Testis (tissue), 3 donors: ENCODE results near the gene PHLPP2. TPM values are rescaled to one million over a fixed set of nuclear protein-coding genes. Genes with fewer than 3 reads are reported as not detected.
A peak's percentile ranks its signal among the peaks of the same experiment; 100 is the strongest.

Source experiments
- DNase-seq: peaks from one replicate; pipeline ENCODE4 v3.0.0-alpha.2; 2019
- H3K27ac ChIP-seq, 2 donors: fragments of 200-600 bp; sonication (generic); one replicate each; pipeline ENCODE4 v1.5.1; 2019
- H3K27me3 ChIP-seq: fragments of 200-600 bp; sonication (generic); one replicate; pipeline ENCODE4 v1.5.1; 2019
- H3K36me3 ChIP-seq: fragments of 200-600 bp; sonication (generic); one replicate; pipeline ENCODE4 v1.5.1; 2017; ENCODE audit warnings: low read depth; ENCODE audit errors: missing control alignments
- H3K4me1 ChIP-seq: fragments of 200-600 bp; sonication (generic); one replicate; pipeline ENCODE4 v1.5.1; 2019
- H3K4me3 ChIP-seq, 2 donors: fragments of 200-600 bp; sonication (generic); one replicate each; pipeline ENCODE4 v1.5.1; 2017 to 2019
- H3K9me3 ChIP-seq: fragments of 200-600 bp; sonication (generic); one replicate; pipeline ENCODE4 v1.5.1; 2017
- POLR2A ChIP-seq: fragments of 450-650 bp; IDR thresholded peaks from one replicate; pipeline ENCODE4 v1.6.1; 2017; ENCODE audit warnings: antibody characterized with exemption, mild to moderate bottlenecking, moderate library complexity
- WGBS, 2 donors: methylation state at CpG; one replicate each; pipeline ENCODE4 v1.1.5; 2018; 5-methylcytosine and 5-hydroxymethylcytosine counted together
- intact Hi-C: fragments of 100-400 bp; cut with DNase I; formaldehyde crosslinking; loops from one replicate; pipeline ENCODE4 v1.15.1; 2023; ENCODE audit warnings: low total_unique reads
- polyA plus RNA-seq: library from polyadenylated mRNA; stranded (reverse); fragments of 350-450 nt; fragmentation: Illumina TruSeq; extraction: RNeasy Lipid Tissue Mini Kit (QIAGEN cat#74804); gene quantifications from one replicate; pipeline ENCODE4 v1.2.3, GENCODE V29; 2014; ENCODE audit warnings: low read depth, low replicate concordance; ENCODE audit not compliant: insufficient read depth
- total RNA-seq, 2 donors: library from RNA; depleted of rRNA; stranded (reverse); fragments of >200 nt; gene quantifications; one replicate each; pipeline ENCODE4 v1.2.3, GENCODE V29; 2016
- TF ChIP-seq, protein P1 (sequence below), 3 experiments: fragments of 450-650 bp in 2 of 3; fragments of 200-600 bp in 1 of 3; sonication (generic) in 1 of 3; IDR thresholded peaks; one replicate each; pipeline ENCODE4 v1.5.1; 2016 to 2019; ENCODE audit warnings: antibody characterized with exemption in 3 of 3, mild to moderate bottlenecking in 2 of 3, moderate library complexity in 1 of 3

Gene PHLPP2
- total and polyA plus RNA-seq, 3 donors from 2014 or later: 27.2 to 46.3 (median 43.3) TPM

DNA sequence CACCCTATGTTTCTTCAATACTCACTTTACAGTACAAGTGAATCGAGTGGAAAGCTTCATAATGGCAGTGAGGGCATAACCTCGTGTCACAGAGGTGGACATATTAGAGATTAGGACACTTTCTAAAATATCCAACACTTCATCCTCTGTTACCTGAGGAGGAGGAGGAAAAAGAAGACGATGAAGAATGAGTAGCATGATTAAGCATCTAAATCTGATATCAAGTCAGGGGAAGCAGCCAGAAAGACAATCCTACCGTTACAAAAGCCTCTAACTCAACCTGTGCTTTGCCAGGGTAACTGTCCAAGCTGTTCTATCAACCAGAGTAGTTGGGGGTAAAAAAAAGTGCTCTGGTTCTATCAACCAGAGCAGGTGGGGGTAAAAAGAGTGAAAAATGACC lies 23.7 kb upstream of the PHLPP2 start:
- intact Hi-C loops: no loop called here
- Histone ChIP-seq H3K27ac (no peak overlapping the region), H3K4me3 (no peak overlapping the region), H3K36me3 (no peaks in the 10 kb centered on the region), H3K27me3 (no peaks in the 10 kb centered on the region), H3K9me3 (no peaks in the 10 kb centered on the region), H3K4me1 (no peaks in the 10 kb centered on the region)
- whole genome bisulfite sequencing, 2 donors: 63 to 72% methylated on average over 4 of the region's 4 CpGs
- no peak for TF ChIP-seq POLR2A
- TF ChIP-seq, protein P1, sequence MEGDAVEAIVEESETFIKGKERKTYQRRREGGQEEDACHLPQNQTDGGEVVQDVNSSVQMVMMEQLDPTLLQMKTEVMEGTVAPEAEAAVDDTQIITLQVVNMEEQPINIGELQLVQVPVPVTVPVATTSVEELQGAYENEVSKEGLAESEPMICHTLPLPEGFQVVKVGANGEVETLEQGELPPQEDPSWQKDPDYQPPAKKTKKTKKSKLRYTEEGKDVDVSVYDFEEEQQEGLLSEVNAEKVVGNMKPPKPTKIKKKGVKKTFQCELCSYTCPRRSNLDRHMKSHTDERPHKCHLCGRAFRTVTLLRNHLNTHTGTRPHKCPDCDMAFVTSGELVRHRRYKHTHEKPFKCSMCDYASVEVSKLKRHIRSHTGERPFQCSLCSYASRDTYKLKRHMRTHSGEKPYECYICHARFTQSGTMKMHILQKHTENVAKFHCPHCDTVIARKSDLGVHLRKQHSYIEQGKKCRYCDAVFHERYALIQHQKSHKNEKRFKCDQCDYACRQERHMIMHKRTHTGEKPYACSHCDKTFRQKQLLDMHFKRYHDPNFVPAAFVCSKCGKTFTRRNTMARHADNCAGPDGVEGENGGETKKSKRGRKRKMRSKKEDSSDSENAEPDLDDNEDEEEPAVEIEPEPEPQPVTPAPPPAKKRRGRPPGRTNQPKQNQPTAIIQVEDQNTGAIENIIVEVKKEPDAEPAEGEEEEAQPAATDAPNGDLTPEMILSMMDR (IDR thresholded peaks at IDR 0.05): no peak
- no peak for DNase-seq

DNA sequence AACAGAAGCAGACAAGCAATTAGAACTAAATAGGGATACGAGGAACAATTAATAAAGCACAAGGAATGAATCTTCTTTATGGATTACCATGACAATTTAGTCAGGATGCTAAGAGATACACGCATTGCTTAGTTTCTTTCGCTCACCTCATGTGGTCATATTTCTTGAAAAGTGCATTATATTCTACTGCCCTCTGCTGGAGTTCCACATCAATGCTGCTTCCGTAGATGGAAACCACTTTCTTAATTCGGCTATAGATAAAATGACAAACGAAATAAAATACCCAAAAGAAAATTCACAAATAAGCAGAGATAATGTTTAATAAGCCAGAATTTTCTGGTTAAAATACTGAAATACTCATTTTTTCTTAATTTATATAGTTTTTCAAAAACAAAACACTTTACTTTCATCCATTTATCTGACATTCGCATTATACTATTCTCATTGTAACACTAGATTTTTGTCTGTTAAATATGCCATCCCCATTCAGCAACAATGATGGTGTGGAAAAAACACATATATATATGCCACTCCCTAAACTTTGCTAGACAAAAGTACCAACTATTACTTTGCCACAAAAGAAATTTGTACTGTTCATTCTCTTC lies 22.0 kb upstream of the PHLPP2 start:
- TF ChIP-seq, protein P1 (IDR thresholded peaks at IDR 0.05): peak; percentile 32 to 74 (median 65)
- TF ChIP-seq POLR2A: no peak
- WGBS, 2 donors: 62 to 69% methylated on average over 7 of the region's 7 CpGs
- DNase-seq: no peak
- H3K4me1 ChIP-seq: no peaks in the 10 kb centered on the region
- no peaks in the 10 kb centered on the region for H3K36me3 ChIP-seq
- H3K27ac ChIP-seq: no peak overlapping the region
- intact Hi-C loops: no loop called here
- H3K4me3 ChIP-seq: no peak overlapping the region
- no peaks in the 10 kb centered on the region for H3K27me3 ChIP-seq
- no peaks in the 10 kb centered on the region for H3K9me3 ChIP-seq

DNA sequence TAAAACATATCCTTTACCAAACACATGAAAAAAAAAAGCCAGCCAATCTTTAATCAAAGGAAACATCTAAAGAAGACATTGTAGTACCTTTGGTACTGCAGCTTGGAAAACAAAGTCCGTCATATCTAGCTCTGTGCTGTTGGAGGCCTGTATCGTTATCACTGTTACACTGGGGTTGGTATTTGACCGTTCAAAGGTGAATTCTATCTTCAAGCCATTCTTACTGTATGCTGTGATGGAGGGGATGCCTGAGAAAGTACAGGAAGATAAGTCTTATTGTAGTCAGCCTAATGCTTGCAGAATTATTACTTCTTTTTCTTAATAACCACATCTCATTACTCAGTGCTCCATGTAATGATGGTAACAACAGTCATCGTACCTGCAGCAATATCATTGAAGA lies 14.4 kb upstream of the PHLPP2 start:
- H3K36me3 ChIP-seq: no peaks in the 10 kb centered on the region
- WGBS, 2 donors: 89 to 93% methylated on average over 4 of the region's 4 CpGs

DNA sequence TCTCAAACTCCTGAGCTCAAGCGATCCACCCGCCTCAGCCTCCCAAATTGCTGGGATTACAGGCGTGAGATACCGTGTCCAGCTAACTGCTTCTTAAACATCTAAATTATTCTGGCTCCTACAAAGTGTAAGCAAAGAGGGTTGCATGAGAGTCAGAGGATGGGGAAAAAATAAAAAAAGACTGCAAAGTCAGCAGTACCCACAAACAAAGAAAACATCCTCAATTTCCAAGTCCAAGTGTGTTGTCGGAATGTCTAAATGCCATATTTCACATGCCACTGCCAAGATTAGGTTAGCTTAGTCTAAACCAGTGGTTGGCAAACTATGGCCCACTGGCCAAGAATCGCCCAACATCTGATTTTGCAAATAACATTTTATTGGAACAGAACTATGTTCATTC lies 13.0 kb upstream of the PHLPP2 start:
- no peaks in the 10 kb centered on the region for H3K27me3 ChIP-seq
- TF ChIP-seq POLR2A: no peak
- TF ChIP-seq, protein P1 (IDR thresholded peaks at IDR 0.05): no peak
- H3K4me1 ChIP-seq: no peaks in the 10 kb centered on the region
- intact Hi-C loops: no loop called here
- no peak for DNase-seq
- H3K9me3 ChIP-seq: no peaks in the 10 kb centered on the region
- no peak overlapping the region for H3K4me3 ChIP-seq
- no peak overlapping the region for H3K27ac ChIP-seq
- WGBS, 2 donors: 98 to 99% methylated on average over 6 of the region's 6 CpGs
- H3K36me3 ChIP-seq: no peaks in the 10 kb centered on the region

More for the DNA sequence above, 14.4 kb upstream of the PHLPP2 start:
- Histone ChIP-seq H3K4me1 (no peaks in the 10 kb centered on the region), H3K27me3 (no peaks in the 10 kb centered on the region), H3K9me3 (no peaks in the 10 kb centered on the region), H3K27ac (no peak overlapping the region), H3K4me3 (no peak overlapping the region)
- intact Hi-C loops: no loop called here
- no peak for DNase-seq
- no peak for TF ChIP-seq POLR2A
- TF ChIP-seq, protein P1 (IDR thresholded peaks at IDR 0.05): no peak

DNA sequence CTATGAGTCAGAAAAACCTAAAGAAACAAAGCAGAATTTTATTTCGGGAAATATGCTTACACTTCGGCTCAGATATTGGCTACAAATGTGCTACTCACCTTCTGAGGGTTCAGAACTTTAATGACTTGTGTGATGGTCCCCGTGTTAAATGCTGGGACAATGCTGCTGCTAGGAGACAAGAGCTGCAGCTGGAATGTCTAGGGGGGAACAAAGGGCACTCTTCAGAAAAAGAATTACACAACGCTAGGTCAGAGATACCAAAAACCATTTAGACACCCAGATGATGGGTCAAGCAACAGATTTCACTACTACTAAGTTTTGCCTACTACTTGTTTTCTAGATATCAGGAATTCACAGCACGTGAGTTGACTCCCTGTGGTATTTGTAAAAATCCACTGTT lies 10.0 kb upstream of the PHLPP2 start:
- Histone ChIP-seq H3K9me3 (no peaks in the 10 kb centered on the region), H3K27me3 (no peaks in the 10 kb centered on the region), H3K36me3 (no peaks in the 10 kb centered on the region), H3K4me1 (peaks cover 24% of the 10 kb centered on the region), H3K27ac (no peak overlapping the region), H3K4me3 (no peak overlapping the region)
- WGBS, 2 donors: 70 to 82% methylated on average over 5 of the region's 5 CpGs
- intact Hi-C loops: no loop called here
- TF ChIP-seq POLR2A: no peak
- TF ChIP-seq, protein P1 (IDR thresholded peaks at IDR 0.05): no peak
- DNase-seq: no peak
